Esophagus squamous epithelium (tissue), 4 donors: ENCODE measurements around the gene CCDC83.

Experiments used
- CTCF ChIP-seq, 6 experiments: fragments of 450-650 bp in 4 of 6; fragments of 200-600 bp in 2 of 6; sonication (generic) in 2 of 6; IDR thresholded peaks; one replicate each; pipeline ENCODE4 v1.5.1; 2016 to 2019; ENCODE audit warnings: antibody characterized with exemption in 6 of 6, mild to moderate bottlenecking in 4 of 6, moderate library complexity in 4 of 6
- POLR2A ChIP-seq, 4 donors: fragments of 450-650 bp; IDR thresholded peaks; one replicate each; pipeline ENCODE4 v1.6.1; 2017; ENCODE audit warnings: antibody characterized with exemption in 4 of 4, mild to moderate bottlenecking in 4 of 4, moderate library complexity in 3 of 4

DNA sequence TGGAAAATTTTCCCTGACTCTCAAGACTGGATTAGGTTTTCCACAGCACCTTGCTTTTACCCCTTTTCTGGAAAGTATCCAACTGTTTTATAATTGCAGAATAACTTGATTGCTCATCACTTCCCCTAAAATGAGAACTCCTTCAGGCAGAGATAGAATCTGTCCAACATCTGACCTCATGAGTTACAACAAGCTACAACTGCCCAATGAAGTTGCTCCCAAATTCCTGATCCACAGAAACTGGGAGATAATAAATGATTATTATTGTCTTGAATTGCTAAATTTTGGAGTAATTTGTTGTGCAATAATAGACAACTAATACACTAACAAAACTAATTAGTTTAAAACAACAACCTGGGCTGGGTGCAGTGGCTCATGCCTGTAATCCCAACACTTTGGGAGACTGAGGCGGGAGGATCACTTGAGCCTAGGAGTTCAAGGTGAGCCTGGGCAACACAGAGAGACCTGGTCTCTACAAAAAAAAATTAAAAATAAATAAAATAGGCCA, 10.0 kb upstream of the CCDC83 start:
- TF ChIP-seq POLR2A (IDR thresholded peaks at IDR 0.05) (no peak), CTCF (IDR thresholded peaks at IDR 0.05) (no peak)
